HG02973 (cell line): ENCODE measurements around the gene PPP3CA.
A peak's percentile ranks its signal among the peaks of the same experiment; 100 is the strongest.
"Not testable (repeated sequence)": the region's sequence is repeated elsewhere in the genome, so short reads cannot be mapped to it uniquely, and the experiment has no call there.

Source experiments
- ATAC-seq: cut with Tn5 transposase; IDR thresholded peaks from one replicate; pipeline ENCODE4 v1.9.1; 2021; ENCODE audit warnings: moderate library complexity; ENCODE audit not compliant: unreplicated experiment

Gene PPP3CA

GRCh38 chr4:101258883-101259282 is 88.4 kb downstream of the PPP3CA start:
- peak; percentile 38 for ATAC-seq

GRCh38 chr4:101256222-101256621 is 91.1 kb downstream of the PPP3CA start:
- no peak for ATAC-seq

- no peak for ATAC-seq
Measured at GRCh38 chr4:101254776-101255175, 92.5 kb downstream of the PPP3CA start.

- no peak for ATAC-seq
Measured at GRCh38 chr4:101253121-101253520, 94.2 kb downstream of the PPP3CA start.

- ATAC-seq = peak; percentile 60
Measured at GRCh38 chr4:101252721-101253120, 94.6 kb downstream of the PPP3CA start.

GRCh38 chr4:101251261-101251660 is 96.1 kb downstream of the PPP3CA start:
- ATAC-seq = no peak

GRCh38 chr4:101244349-101244748 is 103.0 kb downstream of the PPP3CA start:
- no peak for ATAC-seq

GRCh38 chr4:101242441-101242840 is 104.9 kb downstream of the PPP3CA start:
- ATAC-seq = no peak

GRCh38 chr4:101240099-101240498 is 107.2 kb downstream of the PPP3CA start:
- ATAC-seq = no peak

- ATAC-seq = no peak
Measured at GRCh38 chr4:101239665-101240064, 107.7 kb downstream of the PPP3CA start.

GRCh38 chr4:101238706-101239105 is 108.6 kb downstream of the PPP3CA start:
- ATAC-seq = no peak

- no peak for ATAC-seq
Measured at GRCh38 chr4:101237773-101238172, 109.6 kb downstream of the PPP3CA start.

- no peak for ATAC-seq
Measured at GRCh38 chr4:101236097-101236496, 111.2 kb downstream of the PPP3CA start.

GRCh38 chr4:101234141-101234540 is 113.2 kb downstream of the PPP3CA start:
- ATAC-seq = not testable (repeated sequence)

GRCh38 chr4:101232074-101232776 is 115.1 kb downstream of the PPP3CA start:
- peak; percentile 73 for ATAC-seq

GRCh38 chr4:101230801-101231426 is 116.4 kb downstream of the PPP3CA start:
- no peak for ATAC-seq

- no peak for ATAC-seq
Measured at GRCh38 chr4:101229116-101229515, 118.2 kb downstream of the PPP3CA start.

- ATAC-seq = no peak
Measured at GRCh38 chr4:101227715-101228114, 119.6 kb downstream of the PPP3CA start.

- no peak for ATAC-seq
Measured at GRCh38 chr4:101224358-101225218, 122.7 kb downstream of the PPP3CA start.

GRCh38 chr4:101222156-101222845 is 125.0 kb downstream of the PPP3CA start:
- no peak for ATAC-seq

GRCh38 chr4:101221294-101221693 is 126.0 kb downstream of the PPP3CA start:
- no peak for ATAC-seq
